GM12872 (cell line): ENCODE measurements around the gene HMGXB4.

Experiments
- TF ChIP-seq, protein P1 (sequence below): IDR thresholded peaks from 3 replicates; pipeline ENCODE4 v1.5.1; 2011; ENCODE audit warnings: low read depth, mild to moderate bottlenecking, low read length, moderate library complexity; ENCODE audit not compliant: insufficient read depth

Gene HMGXB4

DNA sequence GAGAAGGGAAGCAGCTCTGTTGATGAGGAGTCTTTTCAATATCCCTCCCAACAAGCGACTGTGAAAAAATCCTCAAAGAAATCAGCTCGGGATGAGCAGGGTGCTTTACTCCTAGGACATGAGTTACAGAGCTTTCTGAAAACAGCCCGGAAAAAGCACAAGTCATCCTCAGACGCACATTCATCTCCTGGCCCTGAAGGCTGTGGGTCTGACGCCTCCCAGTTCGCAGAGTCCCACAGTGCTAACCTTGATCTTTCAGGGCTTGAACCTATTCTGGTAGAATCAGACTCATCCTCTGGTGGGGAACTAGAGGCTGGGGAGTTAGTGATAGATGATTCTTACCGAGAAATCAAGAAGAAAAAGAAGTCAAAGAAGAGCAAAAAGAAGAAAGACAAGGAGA, 7.7 kb downstream of the HMGXB4 start:
- TF ChIP-seq, protein P1, sequence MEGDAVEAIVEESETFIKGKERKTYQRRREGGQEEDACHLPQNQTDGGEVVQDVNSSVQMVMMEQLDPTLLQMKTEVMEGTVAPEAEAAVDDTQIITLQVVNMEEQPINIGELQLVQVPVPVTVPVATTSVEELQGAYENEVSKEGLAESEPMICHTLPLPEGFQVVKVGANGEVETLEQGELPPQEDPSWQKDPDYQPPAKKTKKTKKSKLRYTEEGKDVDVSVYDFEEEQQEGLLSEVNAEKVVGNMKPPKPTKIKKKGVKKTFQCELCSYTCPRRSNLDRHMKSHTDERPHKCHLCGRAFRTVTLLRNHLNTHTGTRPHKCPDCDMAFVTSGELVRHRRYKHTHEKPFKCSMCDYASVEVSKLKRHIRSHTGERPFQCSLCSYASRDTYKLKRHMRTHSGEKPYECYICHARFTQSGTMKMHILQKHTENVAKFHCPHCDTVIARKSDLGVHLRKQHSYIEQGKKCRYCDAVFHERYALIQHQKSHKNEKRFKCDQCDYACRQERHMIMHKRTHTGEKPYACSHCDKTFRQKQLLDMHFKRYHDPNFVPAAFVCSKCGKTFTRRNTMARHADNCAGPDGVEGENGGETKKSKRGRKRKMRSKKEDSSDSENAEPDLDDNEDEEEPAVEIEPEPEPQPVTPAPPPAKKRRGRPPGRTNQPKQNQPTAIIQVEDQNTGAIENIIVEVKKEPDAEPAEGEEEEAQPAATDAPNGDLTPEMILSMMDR: no peak

DNA sequence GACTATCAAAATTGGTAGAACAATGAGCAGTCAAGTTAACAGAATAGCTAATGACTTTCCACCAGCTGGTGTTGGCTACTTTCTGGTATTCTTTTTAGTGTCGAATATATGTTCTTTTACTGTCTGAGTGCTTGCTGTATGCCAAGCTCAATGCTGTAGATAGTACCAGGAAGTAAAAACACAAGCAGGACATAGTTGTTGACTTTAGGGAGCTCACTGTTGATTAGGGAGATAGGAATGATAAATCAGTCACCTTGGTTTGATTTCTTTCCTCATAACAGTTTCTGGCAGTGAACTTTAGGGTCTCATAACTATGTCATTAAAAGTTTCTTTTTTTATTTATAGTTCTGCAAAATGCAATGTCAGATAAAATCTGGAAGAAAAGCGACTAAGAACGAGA, 9.0 kb downstream of the HMGXB4 start:
- TF ChIP-seq, protein P1: no peak

DNA sequence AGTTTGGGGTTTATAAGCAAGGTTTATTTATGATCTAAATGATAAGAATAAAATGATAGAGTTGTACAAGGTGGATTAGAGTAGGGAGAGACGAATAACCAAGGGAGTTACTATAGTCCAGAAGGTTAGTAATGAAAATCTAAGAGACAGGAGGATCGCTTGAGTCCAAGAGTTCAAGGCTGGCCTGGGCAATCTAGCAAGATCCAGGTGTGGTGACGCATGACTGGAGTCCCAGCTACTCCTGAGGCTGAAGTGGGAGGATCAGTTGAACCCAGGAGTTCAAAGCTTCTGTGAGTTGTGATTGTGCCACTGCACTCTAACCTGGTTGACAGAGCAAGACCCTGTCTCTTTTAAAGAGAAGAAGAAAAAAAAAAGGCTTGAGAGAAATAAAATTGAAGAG, 12.3 kb downstream of the HMGXB4 start:
- TF ChIP-seq, protein P1: no peak

DNA sequence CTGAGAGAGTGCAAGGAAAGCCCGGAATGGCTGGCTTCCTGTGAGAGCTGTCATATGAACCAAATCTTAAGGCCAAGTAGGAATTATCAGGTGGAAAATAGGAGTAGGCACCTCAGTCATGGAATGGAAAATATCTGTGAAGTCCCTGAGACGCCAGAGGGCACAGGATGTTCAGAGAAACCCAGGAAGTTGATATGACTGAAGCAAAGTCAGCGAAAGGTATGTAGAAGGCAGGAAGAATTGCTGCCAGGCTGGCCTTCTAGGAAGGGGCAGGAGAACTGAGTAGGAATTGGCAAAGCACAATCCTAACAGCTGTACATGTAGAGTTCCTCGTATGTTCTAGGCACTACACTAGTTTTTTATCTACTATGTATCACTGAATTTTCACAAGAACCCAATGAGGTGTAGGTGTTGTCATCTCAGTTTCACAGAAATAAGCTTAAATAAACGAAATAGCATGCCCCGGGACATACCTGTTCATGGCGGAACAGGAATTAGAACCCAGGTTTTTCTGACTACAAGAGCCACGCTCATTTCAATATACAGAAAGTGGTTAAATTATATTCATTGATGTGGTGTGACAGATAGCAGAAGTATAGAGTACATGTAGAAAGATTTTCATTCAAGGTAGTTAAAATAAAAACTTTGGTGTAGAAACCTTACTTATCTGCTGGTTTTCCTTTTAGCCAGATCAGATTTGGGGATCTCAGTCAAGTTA, 17.0 kb downstream of the HMGXB4 start:
- TF ChIP-seq, protein P1: no peak

DNA sequence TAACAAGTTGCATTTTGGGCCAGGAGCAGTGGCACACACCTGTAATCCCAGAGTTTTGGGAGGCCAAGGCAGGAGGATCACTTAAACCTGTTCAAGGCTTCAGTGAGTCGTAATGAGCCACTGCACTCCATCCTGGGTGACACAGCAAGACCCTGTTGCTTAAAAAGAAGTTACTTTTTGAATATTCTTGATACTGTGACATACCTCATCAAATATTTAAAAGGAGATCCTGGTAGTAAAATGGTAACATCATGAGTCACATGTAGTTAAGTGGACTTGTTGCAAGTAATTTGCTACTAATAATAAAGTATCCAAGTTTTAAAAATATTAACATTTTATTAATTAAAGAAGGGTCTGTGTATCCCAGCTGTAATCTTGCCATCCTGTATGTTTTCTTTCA, 18.3 kb downstream of the HMGXB4 start:
- TF ChIP-seq, protein P1: no peak

DNA sequence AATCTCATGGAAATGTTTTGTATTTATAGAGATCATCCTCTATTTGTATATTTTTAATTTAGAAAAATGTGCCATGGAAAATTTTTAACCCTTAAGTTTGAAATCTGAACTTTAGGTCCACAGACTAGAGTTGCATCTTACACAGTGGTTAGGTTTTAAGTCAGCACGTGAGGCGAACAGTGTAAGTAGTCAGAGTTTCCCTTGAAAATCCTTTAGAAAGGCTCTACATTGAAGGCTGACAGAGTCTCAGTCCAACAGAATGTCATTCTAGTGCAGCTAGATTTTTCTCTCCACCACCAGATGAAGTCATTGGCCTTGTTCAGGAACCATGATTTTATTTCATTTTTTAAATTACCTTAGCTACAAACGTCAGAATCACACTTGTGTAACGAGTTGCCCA, 18.7 kb downstream of the HMGXB4 start:
- TF ChIP-seq, protein P1: no peak

DNA sequence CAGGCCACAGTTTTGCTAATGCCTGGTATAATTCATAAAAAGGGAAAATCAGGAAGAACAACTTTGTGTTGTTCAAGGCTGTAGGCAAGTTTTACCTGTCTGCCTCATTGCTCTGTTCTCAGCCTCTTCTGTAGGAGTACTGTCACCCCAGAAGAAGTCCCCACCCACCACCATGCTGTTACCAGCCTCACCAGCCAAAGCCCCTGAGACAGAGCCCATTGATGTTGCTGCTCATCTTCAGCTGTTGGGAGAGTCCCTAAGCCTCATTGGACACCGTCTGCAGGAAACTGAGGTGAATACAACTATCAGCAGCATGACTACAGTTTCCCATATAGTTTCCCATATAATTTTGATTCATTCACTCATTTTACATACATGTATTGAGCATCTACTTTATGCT, 30.8 kb downstream of the HMGXB4 start:
- TF ChIP-seq, protein P1: no peak

DNA sequence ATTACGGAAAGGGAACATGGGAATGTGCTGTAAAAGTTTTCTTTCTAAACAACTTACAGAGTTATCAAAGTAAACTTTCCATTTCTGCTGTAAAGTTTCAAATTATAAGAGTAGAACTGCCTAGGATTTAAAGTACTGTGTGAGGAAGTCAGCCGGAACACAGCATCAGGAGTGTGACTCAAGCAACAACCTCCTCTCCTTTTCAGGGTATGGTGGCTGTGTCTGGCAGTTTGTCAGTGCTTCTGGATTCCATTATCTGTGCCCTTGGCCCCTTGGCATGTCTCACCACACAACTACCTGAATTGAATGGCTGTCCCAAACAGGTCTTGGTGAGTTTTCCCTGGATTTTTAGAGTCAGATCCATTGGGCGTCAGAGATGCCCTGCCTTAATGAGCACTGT, 35.5 kb downstream of the HMGXB4 start:
- TF ChIP-seq, protein P1: no peak
